GM21447 (cell line): ENCODE data around the gene GSTO1.
"Not testable (repeated sequence)": the region's sequence is repeated elsewhere in the genome, so short reads cannot be mapped to it uniquely, and the experiment has no call there.

Experiments
- ATAC-seq: cut with Tn5 transposase; IDR thresholded peaks from one replicate; pipeline ENCODE4 v1.9.1; 2021; ENCODE audit not compliant: unreplicated experiment

The GSTO1 gene

DNA sequence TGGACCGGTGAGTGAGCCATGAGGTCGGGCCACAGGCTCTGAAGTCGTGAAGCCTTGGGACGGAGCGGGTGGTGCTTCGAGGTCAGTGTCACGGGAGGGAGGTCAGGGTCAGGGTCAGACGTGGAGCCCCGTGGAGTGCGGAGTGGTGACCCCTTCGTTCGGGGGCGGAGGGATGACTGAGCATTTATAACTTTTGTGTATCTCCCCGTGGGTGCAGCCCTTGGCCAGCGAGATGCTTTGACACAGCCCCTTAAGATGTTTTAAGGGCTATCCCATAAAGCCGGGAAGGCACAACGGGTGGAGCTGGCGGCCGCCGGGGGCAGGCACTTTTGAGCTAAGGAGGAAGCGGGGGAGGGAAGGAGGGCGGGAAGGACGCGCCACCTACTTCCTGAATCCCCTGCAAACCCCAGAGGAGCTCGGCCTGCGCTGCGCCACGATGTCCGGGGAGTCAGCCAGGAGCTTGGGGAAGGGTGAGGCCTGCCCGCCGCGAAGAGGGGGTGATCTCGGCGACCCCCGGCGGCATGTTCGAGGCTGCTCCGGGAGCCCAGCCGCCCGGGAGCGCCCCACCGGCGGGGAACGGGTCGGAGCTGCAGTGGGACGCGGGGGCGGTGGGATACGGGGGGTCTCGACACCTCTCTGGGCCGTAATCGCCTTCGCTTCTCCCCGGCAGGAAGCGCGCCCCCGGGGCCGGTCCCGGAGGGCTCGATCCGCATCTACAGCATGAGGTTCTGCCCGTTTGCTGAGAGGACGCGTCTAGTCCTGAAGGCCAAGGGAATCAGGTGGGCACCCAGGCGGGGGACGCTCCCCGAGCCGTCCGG lies at the start of gene GSTO1:
Gene GSTO1 (plus strand): TSS at position 400 of the 818 bp plus-strand sequence. CDS start 37 bp downstream, at position 437.
- ATAC-seq = peak; percentile 75

DNA sequence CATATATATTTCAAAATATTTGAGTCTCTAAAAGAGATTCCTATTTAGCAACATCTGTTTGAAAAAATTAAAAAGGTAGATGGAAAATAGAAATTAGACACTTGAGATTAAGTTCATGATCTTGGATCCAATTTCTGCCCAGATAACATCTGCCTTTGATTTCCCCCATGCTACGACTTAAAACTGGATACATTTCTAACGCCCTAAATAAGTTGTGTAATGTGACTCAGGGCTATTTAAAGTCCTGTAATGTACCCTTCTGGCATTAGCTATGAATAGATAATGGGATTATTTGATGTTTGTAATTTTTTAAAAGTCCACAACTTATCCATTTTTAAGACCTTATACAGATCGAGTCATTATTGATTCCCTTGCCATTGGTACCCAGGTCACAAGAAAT lies 46.0 kb upstream of the GSTO1 start:
- ATAC-seq = no peak

DNA sequence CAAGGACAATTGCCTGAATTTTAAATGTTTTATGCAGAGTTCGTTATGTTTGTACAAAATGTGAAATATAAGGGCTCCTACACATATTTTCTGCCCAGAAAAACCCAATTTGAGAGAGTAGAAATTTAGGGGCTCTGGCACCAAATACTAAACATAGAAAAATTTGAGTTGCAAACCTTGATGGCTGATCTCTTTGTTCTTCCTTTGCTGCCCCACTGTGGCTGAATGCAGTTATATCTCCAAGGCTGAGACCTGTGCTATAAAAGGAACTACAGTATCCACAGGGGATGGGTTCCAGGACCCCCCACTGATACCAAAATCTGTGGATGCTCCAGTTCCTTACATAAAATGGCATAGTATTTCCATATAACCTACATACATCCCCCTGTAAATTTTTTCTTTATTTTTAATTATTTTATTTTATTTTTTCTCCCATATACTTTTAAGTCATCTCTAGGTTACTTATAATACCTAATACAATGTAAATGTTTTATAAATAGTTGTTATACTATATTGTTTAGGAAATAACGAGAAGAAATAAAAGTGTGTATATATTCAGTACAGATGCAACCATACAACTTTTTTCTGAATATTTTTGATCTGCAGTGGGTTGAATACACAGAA lies 45.0 kb upstream of the GSTO1 start:
- ATAC-seq = no peak

DNA sequence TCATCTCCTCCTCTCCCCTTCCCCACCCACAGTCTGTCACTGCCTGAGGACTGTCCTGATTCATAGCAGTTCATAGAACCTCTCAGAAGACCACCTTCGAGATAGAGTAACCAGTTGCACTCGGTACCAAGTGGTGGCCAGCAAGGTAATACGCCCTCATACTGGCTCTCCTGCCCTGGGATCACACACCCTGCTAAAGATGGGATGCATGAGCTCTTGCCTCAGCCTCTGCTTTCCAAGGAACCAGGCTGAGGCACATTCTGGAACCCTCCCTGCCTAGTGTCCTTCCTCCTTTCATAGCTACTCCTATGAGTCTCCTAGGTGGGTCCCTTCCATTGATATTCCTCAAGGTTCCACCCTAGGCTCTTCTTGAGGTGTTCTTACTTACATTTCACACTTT lies 38.1 kb upstream of the GSTO1 start:
- no peak for ATAC-seq

DNA sequence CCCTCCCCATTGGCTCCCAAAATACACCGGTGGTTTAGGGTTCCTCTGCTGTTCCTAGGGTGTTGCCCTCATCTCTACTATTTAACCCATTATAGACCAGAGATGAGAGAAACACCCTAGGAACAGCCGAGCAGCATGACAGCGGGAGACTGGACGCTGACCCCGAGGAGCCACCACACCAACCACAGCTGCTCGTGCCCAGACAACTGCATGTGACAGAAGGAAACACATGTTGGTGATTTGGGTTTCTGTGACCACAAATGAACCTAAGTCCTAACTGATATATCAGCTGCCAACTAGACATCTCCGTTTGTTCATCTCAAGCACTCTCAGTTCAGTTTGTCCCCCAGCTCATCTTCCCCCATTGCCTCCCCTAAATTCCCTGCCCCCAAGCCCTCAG lies 35.9 kb upstream of the GSTO1 start:
- no peak for ATAC-seq

DNA sequence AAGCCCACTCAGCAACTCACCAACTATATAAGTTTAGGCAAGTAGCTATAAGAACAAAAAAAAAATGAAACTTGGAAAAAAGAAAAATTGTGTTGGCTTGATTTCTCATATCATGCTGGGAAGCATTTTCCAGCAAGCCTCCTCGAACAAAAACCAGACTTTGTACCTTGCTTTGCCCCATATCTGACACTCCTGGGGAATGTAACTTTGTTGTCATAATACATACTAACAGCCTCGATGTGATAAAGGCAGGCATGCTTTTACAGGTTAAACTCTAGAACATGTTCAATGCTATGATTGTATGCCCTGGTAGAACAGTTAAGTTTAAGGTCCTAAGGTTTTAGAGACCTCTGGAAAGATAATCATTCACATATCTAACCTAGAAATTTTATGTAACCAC lies 34.2 kb upstream of the GSTO1 start:
- ATAC-seq = no peak

DNA sequence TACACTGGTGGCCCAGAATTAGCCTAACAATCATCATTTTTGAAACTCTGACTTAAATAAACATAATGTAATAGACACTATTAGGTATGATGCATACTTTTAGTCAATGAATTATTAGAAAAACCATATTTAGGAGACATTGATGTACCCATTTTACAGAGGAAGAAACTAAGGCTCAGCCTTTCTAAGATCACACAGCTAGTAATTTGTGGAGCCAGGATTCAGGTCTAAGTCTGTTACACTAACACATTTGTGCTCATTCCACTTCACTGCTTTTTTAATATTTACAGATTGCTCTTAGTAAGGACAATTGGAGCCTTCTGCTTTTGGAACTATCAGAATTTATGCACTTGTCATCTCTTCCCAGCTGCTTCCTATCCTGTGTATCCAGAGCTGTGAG lies 31.4 kb upstream of the GSTO1 start:
- no peak for ATAC-seq

DNA sequence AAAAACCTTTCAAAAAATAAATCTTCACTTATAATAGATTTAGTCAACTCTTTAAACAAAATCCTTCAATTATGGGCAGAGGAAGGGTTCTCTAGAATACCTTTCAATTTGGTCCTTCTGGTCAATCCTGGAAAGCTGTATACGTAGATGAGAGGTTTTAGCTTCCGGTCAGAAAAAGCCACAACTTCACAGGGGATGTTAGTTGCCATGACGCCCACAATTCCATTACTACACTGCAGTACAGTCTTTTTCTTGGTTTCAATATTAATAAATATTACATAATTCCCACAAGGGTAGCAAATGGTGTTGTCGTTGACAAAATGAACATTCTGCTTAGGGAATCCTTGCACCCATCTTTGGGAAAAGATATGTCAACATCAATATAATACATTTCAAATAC lies 24.2 kb upstream of the GSTO1 start:
- no peak for ATAC-seq

DNA sequence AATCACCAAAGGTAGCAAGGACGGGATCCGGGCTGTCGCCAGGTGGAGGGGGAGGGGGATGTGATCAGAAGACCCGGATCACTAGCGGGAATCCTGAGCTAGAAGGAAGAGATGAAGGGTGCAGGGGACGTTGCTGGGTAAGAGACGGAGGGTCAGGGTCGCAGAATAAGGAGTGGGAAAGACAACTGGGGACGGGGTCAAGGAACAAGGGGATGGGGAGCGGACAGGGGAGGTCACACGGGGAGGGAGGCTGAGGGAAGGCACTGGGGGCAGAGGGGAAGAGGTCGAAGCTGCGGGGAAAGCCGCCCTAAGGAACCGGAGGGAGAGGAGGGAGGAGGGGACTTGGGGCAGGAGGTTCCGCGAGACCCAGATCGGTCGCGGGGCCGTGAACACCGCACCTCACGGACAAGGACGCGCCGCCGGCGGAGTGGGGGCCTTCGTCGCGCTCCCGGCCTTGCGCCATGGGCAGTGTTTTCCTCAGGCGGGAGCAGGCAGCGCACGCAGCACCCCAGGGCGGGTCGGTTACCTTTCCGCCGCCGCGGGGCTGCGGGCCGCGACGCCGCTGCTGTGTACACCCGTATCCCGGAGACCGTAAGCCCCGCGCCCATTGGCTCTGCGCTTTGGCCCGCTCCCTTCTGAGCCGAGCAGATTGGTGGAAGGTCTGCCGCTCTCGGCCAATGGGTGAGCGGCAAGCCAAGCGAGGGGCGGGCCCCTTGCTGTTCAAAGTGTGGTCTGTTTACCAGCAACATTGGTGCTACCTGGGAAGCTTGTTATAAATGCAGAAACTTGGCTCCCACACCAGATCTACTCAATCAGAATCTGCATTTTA lies 22.7 kb upstream of the GSTO1 start, which contains the start of gene CFAP43:
Gene CFAP43 (minus strand): TSS at position 581 of the 829 bp plus-strand sequence. CDS start 118 bp downstream, at position 463.
- peak; percentile 100 for ATAC-seq

DNA sequence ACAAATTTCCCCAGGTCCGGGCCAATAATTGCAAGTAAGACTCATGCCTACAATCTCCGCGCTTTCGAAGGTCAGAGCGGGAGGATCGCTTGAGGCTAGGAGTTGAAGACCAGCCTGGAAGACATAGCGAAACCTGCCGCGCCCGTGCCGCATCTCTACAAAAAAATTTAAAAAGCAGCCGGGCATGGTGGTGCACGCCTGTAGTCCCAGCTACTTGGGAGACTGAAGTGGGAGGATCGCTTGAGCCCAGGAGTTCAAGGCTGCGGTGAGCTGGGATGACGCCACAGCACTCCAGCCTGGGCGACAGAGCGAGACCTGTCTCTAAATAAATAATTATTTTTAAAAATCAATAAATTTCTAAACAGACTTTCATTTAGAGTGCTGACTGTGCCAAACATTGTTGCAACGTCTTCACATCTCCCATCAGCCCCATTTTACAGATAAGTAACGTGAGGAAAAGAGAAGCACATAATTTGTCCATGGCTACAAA lies 22.0 kb upstream of the GSTO1 start:
- no peak for ATAC-seq

DNA sequence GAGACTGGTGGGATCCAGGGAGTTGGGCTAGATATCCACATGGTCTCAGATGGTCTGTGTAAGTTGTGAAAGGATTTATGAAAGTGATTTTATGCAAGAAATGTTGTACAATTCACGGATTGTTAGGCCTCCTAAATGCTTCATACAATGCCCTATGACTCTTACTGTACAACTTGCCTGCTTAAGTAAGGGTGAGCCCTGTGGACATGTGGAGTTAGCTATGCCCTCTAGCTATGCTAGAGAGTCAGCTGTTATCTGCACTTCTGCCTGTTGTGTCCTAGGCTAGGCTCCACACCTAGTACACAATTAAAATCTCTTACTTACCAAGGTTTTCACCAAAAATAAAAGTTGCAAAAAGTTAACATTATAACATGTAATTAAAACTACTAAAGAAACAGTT lies 20.9 kb upstream of the GSTO1 start:
- no peak for ATAC-seq

DNA sequence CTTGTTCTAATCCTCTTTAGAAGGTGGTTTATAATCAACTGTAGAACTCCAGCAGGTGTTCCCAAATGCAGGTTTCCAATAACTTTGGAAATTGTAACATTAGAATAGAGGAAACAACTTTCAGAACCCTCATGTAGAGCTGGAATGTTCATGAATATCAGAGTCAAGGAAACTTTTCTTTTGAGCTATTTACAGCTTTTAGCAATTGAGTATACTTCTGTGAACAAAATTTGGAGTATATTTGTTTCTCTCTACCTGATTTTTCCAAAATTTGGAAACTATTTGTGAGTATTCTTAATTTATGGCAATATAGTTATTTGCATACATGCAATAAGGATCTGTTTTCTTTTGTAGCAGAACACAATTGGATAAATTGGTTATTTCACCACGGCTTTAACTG lies 19.8 kb upstream of the GSTO1 start:
- no peak for ATAC-seq

DNA sequence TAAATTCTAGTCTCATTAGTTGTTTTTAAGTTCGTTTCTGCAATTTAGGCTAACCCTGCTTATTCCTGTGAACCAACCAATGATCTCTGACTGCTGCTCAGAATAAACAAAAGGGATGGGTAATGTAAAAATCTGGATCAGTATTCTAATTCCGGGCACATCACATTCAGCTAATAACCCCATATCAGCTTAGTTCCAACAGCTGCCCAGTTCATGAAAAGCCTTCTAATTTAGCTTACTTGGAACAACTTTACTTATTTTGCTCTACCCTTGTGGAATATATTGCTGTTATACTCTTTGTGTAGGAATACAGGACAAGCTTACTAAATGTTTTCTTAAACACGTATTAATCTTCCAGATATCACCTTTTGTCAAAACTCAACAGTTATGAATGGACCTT lies 18.9 kb upstream of the GSTO1 start:
- ATAC-seq = no peak

DNA sequence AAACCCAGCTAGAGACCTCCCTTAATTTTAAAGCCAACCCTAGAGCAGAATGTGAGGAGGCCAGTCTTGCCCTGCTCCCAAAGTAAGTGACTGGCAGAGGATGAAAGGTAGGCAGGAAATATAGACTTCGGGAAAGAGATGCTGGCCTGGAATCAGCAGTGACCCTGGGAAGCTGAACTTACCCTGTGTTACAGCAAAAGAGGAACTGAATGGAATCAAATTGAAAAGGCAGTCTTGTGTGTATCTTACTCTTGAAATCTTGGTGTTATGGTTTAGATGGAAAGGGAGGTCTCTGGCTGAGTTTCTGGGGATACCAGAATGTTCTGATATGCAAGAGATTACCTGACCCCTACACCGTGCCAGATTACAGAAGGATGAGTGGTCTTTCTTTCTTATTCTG lies 14.6 kb upstream of the GSTO1 start:
- no peak for ATAC-seq

DNA sequence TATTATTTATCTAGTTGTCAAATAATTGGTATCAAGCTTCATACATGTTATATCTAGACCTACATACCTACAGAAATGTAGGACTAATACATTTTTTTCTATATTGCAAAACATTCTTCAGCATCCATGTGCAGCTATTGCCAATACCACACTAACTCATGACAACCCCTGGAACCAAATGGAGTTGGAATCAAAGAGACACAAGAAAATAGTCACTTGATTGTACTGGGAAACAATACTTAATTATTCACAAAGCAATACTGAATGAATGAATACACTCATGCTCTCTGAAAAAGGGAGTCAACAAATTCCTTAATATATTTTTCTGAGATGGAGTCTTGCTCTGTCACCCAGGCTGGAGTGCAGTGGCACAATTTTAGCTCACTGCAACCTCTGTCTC lies 12.1 kb upstream of the GSTO1 start:
- no peak for ATAC-seq

DNA sequence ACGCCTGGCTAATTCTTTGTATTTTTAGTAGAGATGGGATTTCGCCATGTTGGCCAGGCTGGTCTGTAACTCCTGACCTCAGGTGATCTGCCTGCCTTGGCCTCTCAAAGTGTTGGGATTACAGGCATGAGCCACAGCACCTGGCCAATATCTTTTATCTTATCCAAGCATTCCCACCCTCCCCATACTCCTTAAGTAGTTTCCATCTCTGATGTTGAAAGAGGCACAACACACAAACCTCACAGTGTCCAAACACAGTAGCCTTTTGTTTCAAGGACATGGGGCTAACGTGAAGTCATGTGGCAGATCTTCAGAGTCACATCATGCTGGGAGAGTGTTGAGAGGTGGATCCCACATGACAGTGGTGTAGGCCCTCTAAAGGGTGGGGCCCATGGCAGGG lies 11.7 kb upstream of the GSTO1 start:
- ATAC-seq = not testable (repeated sequence)

DNA sequence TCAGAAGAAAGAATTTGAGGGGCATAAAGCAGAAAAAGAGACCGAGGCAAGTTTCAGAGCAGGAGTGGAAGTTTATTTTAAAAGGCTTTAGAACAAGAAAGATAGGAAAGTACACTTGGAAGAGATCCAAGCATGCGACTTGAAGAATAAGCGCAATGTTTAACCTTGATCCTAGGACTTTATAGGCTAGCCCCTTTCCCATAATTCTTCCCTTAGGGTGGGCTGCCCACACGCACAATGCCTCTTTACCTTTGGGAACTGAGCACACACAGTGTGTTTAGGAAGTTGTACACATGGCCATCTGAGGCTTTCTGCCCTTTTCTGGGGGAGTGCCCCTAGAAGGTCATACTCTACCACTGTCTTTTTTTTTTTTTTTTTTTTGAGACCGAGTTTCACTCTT lies 11.2 kb upstream of the GSTO1 start:
- ATAC-seq = no peak

DNA sequence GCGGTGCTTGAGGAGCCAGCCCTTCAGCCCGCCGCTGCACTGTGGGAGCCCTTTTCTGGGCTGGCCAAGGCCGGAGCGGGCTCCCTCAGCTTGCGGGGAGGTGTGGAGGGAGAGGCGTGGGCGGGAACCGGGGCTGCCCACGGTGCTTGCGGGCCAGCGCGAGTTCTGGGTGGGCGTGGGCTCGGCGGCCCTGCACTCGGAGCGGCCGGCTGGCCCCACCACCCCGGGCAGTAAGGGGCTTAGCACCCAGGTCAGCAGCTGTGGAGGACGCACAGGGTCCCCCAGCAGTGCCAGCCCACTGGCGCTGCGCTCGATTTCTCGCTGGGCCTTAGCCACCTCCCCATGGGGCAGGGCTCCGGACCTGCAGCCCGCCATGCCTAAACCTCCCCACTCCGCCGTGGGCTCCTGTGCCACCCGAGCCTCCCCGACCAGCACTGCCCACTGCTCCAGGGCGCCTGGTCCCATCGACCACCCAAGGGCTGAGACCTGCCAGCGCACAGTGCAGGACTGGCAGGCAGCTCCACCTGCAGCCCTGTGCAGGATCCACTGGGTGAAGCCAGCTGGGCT lies 9.5 kb upstream of the GSTO1 start:
- no peak for ATAC-seq

DNA sequence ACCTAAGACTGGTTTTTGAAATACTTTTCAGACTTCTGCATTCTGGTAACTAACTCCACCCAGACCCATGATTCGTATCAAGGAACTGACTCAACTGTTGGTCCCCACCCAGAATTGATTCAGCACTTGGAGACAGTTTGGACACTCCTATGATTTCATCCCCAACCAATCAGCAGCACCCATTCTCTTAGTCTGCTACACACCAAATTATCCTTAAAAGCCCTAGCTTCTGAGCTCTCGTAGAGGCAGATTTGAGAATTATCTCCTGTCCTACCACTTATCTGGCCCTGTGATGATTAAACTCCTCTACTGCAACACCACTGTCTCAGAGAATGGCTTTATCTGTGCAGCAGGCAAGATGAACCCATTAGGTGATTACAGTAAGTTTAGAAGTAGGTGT lies 7.7 kb upstream of the GSTO1 start:
- ATAC-seq = no peak

DNA sequence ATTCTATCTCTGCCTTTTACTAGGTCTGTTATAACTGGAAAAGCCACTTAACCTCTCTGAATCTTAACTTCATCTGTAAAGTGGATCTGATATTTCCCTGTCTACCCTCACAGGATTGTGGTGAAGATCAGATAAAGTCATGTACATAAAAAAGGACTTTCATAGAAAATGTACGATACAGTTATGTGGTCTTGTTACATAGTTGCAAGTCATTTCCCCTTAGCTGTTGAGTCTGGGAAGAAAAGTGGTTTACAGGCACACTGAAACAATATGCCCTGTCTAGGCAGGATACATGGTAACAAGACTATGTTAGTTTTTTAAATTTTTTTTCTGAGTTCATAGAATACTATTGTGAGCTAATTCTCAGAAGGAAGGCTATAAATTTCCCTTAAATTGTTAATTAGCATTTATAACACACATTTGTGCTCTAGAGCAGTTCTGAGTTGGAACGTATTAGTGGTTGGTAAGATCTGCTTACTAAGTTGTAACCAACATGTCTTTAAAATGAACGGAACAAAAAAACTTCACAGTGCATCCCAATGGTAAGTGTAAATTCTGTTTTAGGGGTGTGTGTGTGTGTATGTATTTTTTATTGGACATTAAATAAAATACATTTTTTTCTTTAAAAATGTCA lies 7.1 kb upstream of the GSTO1 start:
- no peak for ATAC-seq

DNA sequence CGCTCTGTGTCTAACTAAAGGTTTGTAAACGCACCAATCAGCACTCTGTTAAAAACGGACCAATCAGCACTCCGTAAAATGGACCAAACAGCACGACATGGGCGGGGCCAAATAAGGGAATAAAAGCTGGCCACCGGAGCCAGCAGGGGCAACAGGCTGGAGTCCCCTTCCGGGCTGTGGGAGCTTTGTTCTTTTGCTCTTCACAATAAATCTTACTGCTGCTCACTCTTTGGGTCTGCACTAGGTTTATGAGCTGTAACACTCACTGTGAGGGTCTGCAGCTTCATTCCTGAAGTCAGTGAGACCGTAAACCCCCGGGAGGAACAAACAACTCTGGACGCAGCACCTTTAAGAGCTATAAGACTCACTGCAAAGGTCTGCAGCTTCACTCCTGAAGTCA lies 5.8 kb upstream of the GSTO1 start:
- not testable (repeated sequence) for ATAC-seq
